T-helper 2 cell treated with Interferon-gamma antibody and Interleukin-4, amounts not matched to agents 5 μg/mL and 100 μg/mL, for 36 hours (primary cell): Measurements from ENCODE around the gene FAM131C.
"Not testable (repeated sequence)": the region's sequence is repeated elsewhere in the genome, so short reads cannot be mapped to it uniquely, and the experiment has no call there.

ENCODE experiments used
- DNase-seq: peaks from one replicate; pipeline ENCODE4 v3.0.0; 2021; ENCODE audit warnings: low spot score
- H3K27ac Mint-ChIP-seq: one replicate; pipeline ENCODE4 v1.8.0; 2021; ENCODE audit warnings: mild to moderate bottlenecking, mixed read lengths
- H3K27me3 Mint-ChIP-seq: one replicate; pipeline ENCODE4 v1.8.0; 2021; ENCODE audit warnings: low read depth, mixed read lengths
- H3K36me3 Mint-ChIP-seq: one replicate; pipeline ENCODE4 v1.8.0; 2021; ENCODE audit warnings: low read depth, mixed read lengths
- H3K4me1 Mint-ChIP-seq: one replicate; pipeline ENCODE4 v1.8.0; 2021; ENCODE audit warnings: low read depth, mixed read lengths
- H3K4me3 Mint-ChIP-seq: one replicate; pipeline ENCODE4 v1.8.0; 2022; ENCODE audit warnings: mild to moderate bottlenecking, moderate library complexity, mixed read lengths
- H3K9me3 Mint-ChIP-seq: one replicate; pipeline ENCODE4 v1.8.0; 2021; ENCODE audit warnings: mixed read lengths

The FAM131C gene

DNA sequence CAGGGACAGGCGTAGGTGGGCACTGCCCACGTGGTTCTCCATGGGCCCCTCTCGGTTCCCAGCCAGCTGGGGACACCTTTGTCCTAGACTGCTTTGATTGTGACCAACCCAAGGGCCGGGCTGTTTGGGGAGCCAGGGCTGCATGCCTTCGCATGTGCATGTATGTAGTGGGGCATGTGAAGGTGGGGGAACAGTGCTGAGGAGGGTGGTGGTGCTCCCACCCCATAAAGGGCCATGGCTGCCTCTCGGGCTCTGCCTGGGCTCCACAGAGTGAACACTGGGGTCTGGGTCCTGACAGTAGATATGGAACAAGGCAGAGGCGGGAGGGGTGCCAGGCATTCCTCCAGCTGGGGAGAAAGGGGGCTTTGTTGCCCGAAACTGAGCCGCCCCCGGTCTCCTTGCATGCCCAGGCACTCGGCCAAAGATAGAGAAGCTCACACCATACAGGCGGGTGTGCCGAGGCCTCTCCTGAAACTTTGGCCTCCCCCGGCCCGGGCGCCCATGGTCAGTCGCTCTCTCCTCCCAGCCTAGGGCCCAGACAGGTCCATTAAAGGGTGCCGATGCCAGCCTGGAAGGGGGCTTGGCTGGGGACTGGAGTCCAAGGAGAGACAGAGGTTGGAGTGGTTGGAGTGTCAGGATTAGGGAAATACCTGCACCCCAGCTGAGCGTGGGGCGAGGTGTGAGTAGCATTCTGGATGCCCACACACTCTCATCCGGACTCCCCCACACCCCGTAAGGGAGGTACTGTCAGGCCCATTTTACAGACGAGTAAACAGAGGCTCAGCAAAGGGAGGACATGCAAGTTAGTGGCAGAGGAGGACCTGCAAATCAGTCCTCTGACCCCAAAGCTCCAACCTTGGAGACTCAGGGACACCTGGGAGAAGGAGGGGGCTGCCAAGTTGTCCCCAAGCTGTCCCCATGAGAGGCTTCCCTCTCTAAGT is 41.3 kb upstream of the FAM131C start:
- no peaks in the 10 kb centered on the region for H3K9me3 Mint-ChIP-seq
- H3K4me1 Mint-ChIP-seq = no peaks in the 10 kb centered on the region
- no peak overlapping the region for H3K27ac Mint-ChIP-seq
- no peak overlapping the region for H3K4me3 Mint-ChIP-seq
- no peaks in the 10 kb centered on the region for H3K27me3 Mint-ChIP-seq
- DNase-seq = no peak
- H3K36me3 Mint-ChIP-seq = no peaks in the 10 kb centered on the region

GRCh38 chr1:16112596-16113555 is 39.4 kb upstream of the FAM131C start:
- Mint-ChIP-seq H3K27ac (no peak overlapping the region), H3K36me3 (no peaks in the 10 kb centered on the region), H3K27me3 (peaks cover 3% of the 10 kb centered on the region), H3K4me3 (no peak overlapping the region), H3K9me3 (peaks cover 3% of the 10 kb centered on the region), H3K4me1 (no peaks in the 10 kb centered on the region)
- DNase-seq = no peak

DNA sequence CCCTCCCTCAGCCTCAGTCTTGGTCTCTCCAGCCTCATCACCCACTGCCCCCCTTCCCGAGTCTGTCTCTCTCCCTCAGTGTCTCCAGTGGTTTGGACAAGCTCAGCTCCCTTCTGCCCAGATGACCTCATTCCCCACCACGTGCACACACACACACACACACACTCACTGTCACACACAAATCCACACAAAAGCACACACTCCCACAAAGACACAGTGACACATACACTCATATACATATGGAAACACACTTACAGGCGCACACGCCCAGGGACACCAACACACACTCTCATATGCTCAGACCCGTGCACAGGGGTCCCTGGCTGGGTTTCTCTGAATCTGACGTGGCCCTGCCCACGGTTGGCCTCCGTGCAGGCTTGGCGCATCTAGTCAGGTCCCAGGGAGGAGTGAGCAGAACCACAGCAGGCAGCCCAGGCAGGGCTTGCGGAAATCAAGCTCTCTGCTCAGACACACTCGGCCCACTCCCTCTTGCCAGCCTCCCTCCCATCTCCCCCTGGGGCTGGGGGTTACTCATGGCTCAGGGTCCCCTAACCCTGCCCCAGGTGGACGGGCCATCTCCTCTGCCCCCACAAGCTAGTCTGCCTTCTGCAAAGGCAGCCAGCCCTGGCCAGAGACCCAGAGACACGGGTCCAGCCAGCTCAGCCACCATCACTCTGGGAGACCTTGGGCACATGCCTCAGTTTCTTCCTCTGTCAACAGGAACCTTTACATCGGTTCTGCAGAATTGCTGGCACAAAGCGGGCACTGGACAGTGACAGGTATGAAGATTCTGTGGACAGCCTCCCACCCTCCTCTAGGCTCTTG is 38.5 kb upstream of the FAM131C start:
- Mint-ChIP-seq H3K9me3 (peaks cover 3% of the 10 kb centered on the region), H3K4me1 (no peaks in the 10 kb centered on the region), H3K27ac (no peak overlapping the region), H3K27me3 (peaks cover 9% of the 10 kb centered on the region), H3K4me3 (no peak overlapping the region), H3K36me3 (no peaks in the 10 kb centered on the region)
- no peak for DNase-seq

DNA sequence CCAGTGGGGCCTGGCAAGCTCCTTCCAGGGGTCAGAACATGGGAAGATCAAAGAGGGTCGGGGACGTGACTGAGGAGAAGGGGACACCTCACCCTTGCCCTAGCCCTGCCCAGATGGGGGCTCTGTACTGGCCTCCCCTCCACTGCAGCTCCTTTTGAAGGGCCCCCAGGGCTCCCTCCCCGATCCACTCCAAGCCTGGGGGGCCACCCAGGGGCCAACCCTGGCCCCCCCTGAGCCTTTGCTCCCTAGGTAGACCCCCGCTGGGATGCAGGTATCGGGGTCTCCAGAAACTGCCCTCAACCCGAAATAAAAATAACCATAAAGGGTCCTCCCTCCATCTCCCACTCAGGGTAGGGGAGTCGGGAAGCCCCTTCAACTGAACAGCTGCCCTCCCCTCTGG is 37.4 kb upstream of the FAM131C start:
- Mint-ChIP-seq H3K4me3 (no peak overlapping the region), H3K27ac (no peak overlapping the region), H3K9me3 (peaks cover 3% of the 10 kb centered on the region), H3K36me3 (no peaks in the 10 kb centered on the region), H3K27me3 (peaks cover 15% of the 10 kb centered on the region), H3K4me1 (no peaks in the 10 kb centered on the region)
- no peak for DNase-seq

DNA sequence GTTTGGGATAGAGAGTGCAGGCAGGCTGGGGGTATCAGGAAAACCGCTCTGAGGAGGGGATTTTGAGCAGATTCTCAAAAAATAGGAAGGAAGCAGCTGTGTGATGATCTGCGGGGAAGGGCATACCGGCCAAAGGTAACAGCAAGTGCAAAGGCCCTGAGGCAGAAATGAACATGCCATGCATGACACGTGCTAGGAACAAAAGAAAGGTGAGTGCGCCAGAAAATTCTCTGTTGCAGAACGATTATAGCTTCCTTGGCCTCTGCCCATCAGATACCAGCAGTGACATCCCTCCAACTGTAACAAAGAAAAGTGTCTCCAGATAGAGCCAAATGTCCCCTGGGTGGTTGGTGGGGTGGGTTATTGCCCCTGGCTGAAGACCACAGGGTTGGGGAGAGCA is 37.0 kb upstream of the FAM131C start:
- H3K27ac Mint-ChIP-seq = no peak overlapping the region
- H3K4me1 Mint-ChIP-seq = no peaks in the 10 kb centered on the region

DNA sequence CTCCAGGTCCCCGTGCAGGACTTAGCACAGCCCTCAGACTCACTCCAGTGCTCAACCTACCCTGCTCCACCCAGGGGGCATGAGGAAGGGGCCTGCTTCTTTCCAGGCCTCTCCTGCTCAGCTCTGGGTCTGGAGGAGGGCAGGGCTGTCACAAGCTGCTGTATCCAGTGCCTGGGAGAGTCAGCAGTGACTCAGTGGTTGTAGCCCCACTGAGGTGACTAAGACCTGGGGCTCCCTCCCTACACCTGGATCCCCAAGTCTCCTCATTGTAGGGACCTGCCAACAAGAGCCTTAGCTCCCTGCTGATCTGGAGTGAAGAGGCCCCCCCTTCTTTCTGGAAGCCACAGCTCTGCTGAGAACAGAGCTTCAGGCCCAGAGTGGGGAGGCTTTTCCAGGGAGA is 36.1 kb upstream of the FAM131C start:
- no peak overlapping the region for H3K27ac Mint-ChIP-seq
- peaks cover 3% of the 10 kb centered on the region for H3K9me3 Mint-ChIP-seq
- no peak for DNase-seq
- H3K36me3 Mint-ChIP-seq = no peaks in the 10 kb centered on the region
- H3K4me3 Mint-ChIP-seq = no peak overlapping the region
- no peaks in the 10 kb centered on the region for H3K4me1 Mint-ChIP-seq
- H3K27me3 Mint-ChIP-seq = peaks cover 16% of the 10 kb centered on the region

More for the DNA sequence above, 37.0 kb upstream of the FAM131C start:
- H3K36me3 Mint-ChIP-seq = no peaks in the 10 kb centered on the region
- peaks cover 3% of the 10 kb centered on the region for H3K9me3 Mint-ChIP-seq
- no peak for DNase-seq
- H3K27me3 Mint-ChIP-seq = peaks cover 15% of the 10 kb centered on the region
- H3K4me3 Mint-ChIP-seq = no peak overlapping the region

- not testable (repeated sequence) for H3K36me3 Mint-ChIP-seq
- peaks cover 20% of the 10 kb centered on the region for H3K27me3 Mint-ChIP-seq
Observed at GRCh38 chr1:16107039-16107438, 33.6 kb upstream of the FAM131C start.

DNA sequence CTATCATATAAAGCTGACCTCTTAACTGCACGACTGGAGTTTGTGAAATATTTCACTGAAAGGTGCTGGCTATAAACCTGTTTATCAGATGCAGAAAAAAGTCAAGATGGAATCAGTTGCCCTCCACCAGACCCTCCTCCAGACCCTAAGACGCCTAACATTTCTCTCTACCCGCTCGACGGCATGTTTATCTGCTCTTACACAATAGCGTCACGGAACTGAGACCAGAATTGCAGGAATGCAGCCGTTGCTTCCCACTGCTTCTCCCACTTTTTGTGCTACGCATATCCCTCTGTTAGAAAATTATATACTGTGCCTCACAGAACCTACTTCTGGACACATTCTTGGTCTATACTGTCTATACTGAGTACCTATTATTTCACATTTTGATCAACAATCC is 28.2 kb upstream of the FAM131C start:
- no peak overlapping the region for H3K27ac Mint-ChIP-seq
- no peaks in the 10 kb centered on the region for H3K9me3 Mint-ChIP-seq
- H3K36me3 Mint-ChIP-seq = no peaks in the 10 kb centered on the region
- no peak overlapping the region for H3K4me3 Mint-ChIP-seq
- DNase-seq = no peak
- no peaks in the 10 kb centered on the region for H3K4me1 Mint-ChIP-seq
- peaks cover 12% of the 10 kb centered on the region for H3K27me3 Mint-ChIP-seq

More at GRCh38 chr1:16107039-16107438, 33.6 kb upstream of the FAM131C start:
- DNase-seq, H3K27ac Mint-ChIP-seq, H3K4me3 Mint-ChIP-seq, H3K4me1 Mint-ChIP-seq, H3K9me3 Mint-ChIP-seq: not testable (repeated sequence)

DNA sequence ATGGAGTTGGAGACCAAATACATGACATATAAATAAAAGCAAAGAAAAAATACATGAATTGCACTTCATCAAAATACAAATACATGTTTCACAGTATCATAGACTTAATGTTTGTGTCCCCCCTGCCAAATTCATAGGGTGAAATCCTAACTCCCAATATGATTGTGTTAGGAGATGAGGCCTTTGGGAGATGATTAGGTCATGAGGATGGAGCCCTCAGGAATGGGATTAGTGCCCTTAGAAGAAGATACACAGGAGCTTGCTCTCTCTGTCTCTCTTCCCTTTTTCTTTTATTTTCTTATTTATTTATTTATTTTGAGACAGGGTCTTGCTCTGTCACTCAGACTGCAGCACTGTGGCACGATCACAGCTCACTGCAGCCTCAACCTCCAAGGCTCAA is 26.0 kb upstream of the FAM131C start:
- DNase-seq = no peak
- Mint-ChIP-seq H3K36me3 (no peaks in the 10 kb centered on the region), H3K27me3 (peaks cover 11% of the 10 kb centered on the region), H3K4me3 (no peak overlapping the region), H3K4me1 (no peaks in the 10 kb centered on the region), H3K9me3 (no peaks in the 10 kb centered on the region), H3K27ac (no peak overlapping the region)

- Mint-ChIP-seq H3K9me3 (no peaks in the 10 kb centered on the region), H3K4me3 (no peak overlapping the region), H3K4me1 (no peaks in the 10 kb centered on the region), H3K27me3 (peaks cover 11% of the 10 kb centered on the region), H3K36me3 (no peaks in the 10 kb centered on the region), H3K27ac (no peak overlapping the region)
- DNase-seq = no peak
Observed at GRCh38 chr1:16095447-16095846, 22.0 kb upstream of the FAM131C start.

DNA sequence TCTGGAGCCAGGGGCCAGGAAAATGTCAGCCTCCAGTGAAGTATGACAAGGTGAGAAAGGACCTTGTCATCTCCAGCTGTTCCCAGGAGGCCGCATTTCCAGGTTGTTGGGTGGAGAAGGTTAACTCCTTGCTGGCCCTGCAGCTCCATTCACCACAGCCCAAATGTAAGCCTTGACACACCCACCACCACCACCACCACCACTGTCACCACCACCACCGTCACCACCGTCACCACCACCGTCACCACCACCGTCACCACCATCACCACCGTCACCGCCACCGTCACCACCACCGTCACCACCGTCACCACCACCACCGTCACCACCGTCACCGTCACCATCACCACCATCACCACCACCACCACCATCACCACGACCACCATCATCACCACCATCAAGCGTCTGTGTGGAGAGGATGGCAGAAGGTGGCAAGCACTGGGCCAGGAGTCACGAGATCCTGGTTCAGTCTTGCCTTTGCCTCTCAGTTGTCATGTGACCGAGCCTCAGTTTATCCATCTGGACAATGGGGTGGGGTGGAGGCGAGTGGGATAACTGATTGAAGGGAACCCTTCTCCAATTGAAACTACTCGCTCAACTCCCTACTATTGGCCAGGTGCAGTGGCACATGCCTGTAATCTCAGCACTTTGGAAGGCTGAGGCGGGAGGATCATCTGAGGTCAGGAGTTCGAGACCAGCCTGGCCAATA is 21.2 kb upstream of the FAM131C start:
- Mint-ChIP-seq H3K27ac (no peak overlapping the region), H3K4me1 (no peaks in the 10 kb centered on the region), H3K27me3 (peaks cover 7% of the 10 kb centered on the region), H3K36me3 (no peaks in the 10 kb centered on the region), H3K4me3 (no peak overlapping the region), H3K9me3 (no peaks in the 10 kb centered on the region)
- no peak for DNase-seq

DNA sequence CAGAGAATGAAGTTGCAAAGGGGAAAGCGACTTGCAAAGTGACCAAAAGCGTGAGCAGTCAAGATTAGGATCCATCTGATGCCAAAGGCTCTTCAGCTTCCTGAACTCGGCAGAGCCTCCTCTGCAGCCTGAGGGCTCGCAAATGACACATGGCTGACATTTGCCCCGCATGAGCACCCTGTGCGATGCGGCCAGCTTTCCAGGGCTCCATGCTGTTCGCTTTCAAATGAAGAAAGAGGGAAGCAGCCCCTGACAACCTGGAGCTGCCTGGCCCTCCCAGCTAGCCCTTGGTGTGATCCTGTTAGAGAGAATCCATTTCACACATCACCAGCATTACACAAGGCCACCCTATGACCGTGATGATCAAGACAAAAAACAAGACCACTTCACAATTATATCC is 20.2 kb upstream of the FAM131C start:
- Mint-ChIP-seq H3K4me3 (no peak overlapping the region), H3K27ac (no peak overlapping the region), H3K36me3 (no peaks in the 10 kb centered on the region), H3K9me3 (no peaks in the 10 kb centered on the region), H3K27me3 (peaks cover 7% of the 10 kb centered on the region), H3K4me1 (no peaks in the 10 kb centered on the region)
- no peak for DNase-seq

- Mint-ChIP-seq H3K4me3 (no peak overlapping the region), H3K9me3 (no peaks in the 10 kb centered on the region), H3K4me1 (no peaks in the 10 kb centered on the region), H3K36me3 (no peaks in the 10 kb centered on the region), H3K27ac (no peak overlapping the region), H3K27me3 (peaks cover 7% of the 10 kb centered on the region)
- DNase-seq = no peak
Observed at GRCh38 chr1:16092923-16093511, 19.6 kb upstream of the FAM131C start.
